PC-9 (cell line): ENCODE data around the gene LBHD2.

Experiments used
- EZH2 ChIP-seq: fragments of 200-600 bp; sonication (generic); IDR thresholded peaks from 2 replicates; pipeline ENCODE4 v1.8.0; 2017; ENCODE audit warnings: antibody characterized with exemption, low read depth
- TF ChIP-seq, protein P1 (sequence below): fragments of 200-600 bp; sonication (generic); conservative IDR thresholded peaks from 2 replicates; pipeline ENCODE4 v1.6.1; 2017; ENCODE audit warnings: mixed run types, antibody characterized with exemption, mild to moderate bottlenecking, moderate library complexity

DNA sequence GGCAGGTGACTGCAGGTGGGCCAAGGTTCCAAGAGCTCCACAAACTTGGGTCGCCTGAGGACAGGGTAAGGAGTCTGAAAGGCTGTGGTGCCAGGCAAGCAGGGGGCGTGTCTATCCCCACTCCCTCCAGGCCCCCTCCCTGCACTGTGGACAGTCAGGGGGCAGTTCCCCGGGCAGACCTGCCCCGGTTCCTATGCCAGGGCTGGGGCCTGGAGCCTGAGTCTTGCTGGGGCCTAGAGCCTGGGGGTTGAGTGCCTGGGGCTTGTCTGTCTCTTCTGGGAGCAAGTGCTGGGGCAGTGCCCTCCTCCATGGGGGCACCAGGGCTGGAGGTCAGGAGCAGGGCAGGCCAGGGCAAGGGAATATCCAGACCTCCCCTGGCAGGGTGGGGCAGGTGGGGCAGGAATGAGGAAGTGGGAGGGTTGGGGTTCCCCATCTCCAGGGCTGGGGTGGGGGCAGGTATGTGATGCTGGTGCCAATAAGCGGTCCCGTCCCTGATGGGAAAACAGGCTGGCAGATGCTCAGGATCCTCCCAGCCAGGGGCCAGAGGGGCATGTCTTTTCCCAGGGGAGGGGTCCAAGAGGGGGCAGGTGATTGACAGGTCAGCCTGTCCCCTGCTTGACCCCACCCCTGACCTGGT, 27.3 kb downstream of the LBHD2 start:
- TF ChIP-seq, protein P1, sequence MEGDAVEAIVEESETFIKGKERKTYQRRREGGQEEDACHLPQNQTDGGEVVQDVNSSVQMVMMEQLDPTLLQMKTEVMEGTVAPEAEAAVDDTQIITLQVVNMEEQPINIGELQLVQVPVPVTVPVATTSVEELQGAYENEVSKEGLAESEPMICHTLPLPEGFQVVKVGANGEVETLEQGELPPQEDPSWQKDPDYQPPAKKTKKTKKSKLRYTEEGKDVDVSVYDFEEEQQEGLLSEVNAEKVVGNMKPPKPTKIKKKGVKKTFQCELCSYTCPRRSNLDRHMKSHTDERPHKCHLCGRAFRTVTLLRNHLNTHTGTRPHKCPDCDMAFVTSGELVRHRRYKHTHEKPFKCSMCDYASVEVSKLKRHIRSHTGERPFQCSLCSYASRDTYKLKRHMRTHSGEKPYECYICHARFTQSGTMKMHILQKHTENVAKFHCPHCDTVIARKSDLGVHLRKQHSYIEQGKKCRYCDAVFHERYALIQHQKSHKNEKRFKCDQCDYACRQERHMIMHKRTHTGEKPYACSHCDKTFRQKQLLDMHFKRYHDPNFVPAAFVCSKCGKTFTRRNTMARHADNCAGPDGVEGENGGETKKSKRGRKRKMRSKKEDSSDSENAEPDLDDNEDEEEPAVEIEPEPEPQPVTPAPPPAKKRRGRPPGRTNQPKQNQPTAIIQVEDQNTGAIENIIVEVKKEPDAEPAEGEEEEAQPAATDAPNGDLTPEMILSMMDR = no peak
- TF ChIP-seq EZH2 = no peak
